HepG2 (cell line): ENCODE measurements around the gene CFL1. TPM values are rescaled to one million over a fixed set of nuclear protein-coding genes. Genes with fewer than 3 reads are reported as not detected.

Source experiments
- ATAC-seq: fragments of 200-7000 bp; cut with Tn5 transposase; 3 replicates; pipeline ENCODE4 v1.9.1; 2020; ENCODE audit warnings: mild to moderate bottlenecking, moderate library complexity
- BruUV-seq: library from RNA; stranded (reverse); fragments of 400-500 nt; replicated peaks from 2 replicates; lab custom pipeline; 2021; lab: Mats Ljungman, UMichigan
- CTCF ChIA-PET: fragments of 300-600 bp; formaldehyde crosslinking; extraction: SDS; loops from one replicate; lab custom pipeline; 2021; ENCODE audit warnings: low total read pairs, inconsistent platforms, low intra/inter-chr PET ratio; lab: Yijun Ruan, JAX
- POLR2A ChIA-PET: fragments of 350-600 bp; sonication (Branson Sonifier 250); formaldehyde crosslinking; loops from one replicate; lab custom pipeline; 2020; ENCODE audit warnings: antibody characterized with exemption, inconsistent platforms; lab: Yijun Ruan, JAX
- DNase-seq: peaks from one replicate; pipeline ENCODE4 v3.0.0-alpha.2; 2015; ENCODE audit warnings: low spot score
- FAIRE-seq: peaks from 3 replicates; lab custom pipeline; 2011; peaks lifted over from hg19 to GRCh38; lab: Jason Lieb, UNC
- H2AFZ ChIP-seq: one replicate; pipeline ENCODE4 v1.6.1; 2011; ENCODE audit warnings: low read length, inconsistent platforms
- H3K27ac ChIP-seq: fragments of 300-600 bp; 3 replicates; pipeline ENCODE4 v1.8.0; 2011; ENCODE audit warnings: mixed run types, mild to moderate bottlenecking, mixed read lengths, low read length, inconsistent platforms; ENCODE audit not compliant: insufficient read depth; ENCODE audit errors: extremely low read length
- H3K27me3 ChIP-seq, 2 experiments: fragments of 200-600 bp in 1 of 2; 2 replicates in 1 of 2; 3 replicates in 1 of 2; pipeline versions ENCODE4 v1.6.0 to v1.8.0; 2011; ENCODE audit warnings: low read length in 2 of 2, mild to moderate bottlenecking in 2 of 2, moderate library complexity in 2 of 2, inconsistent platforms in 1 of 2; ENCODE audit not compliant: insufficient read depth in 2 of 2, control insufficient read depth in 1 of 2
- H3K36me3 ChIP-seq, 2 experiments: fragments of 200-600 bp in 1 of 2; replicated peaks in 1 of 2; 2 replicates in 1 of 2; 3 replicates in 1 of 2; pipeline versions ENCODE4 v1.5.1 to v1.8.0; 2011; ENCODE audit warnings: low read length in 2 of 2, inconsistent platforms in 1 of 2; ENCODE audit not compliant: insufficient read depth in 2 of 2, control insufficient read depth in 1 of 2
- H3K4me1 ChIP-seq: 2 replicates; pipeline ENCODE4 v1.5.1; 2012; ENCODE audit warnings: low read length, inconsistent platforms; ENCODE audit not compliant: insufficient read depth
- H3K4me2 ChIP-seq: 2 replicates; pipeline ENCODE4 v1.6.0; 2011; ENCODE audit warnings: low read depth, low read length, inconsistent platforms
- H3K4me3 ChIP-seq, 3 experiments: fragments of 200-600 bp in 1 of 3; sonication (generic), shearing (Covaris generic) in 1 of 3; replicated peaks in 1 of 3; 2 replicates each; pipeline ENCODE4 v1.5.1; 2011 to 2016; ENCODE audit warnings: low read length in 3 of 3, inconsistent platforms in 2 of 3, low read depth in 2 of 3, mild to moderate bottlenecking in 2 of 3, control low read depth in 1 of 3, mixed read lengths in 1 of 3; ENCODE audit not compliant: insufficient read depth in 1 of 3
- H3K79me2 ChIP-seq: one replicate; pipeline ENCODE4 v1.6.1; 2011; ENCODE audit warnings: low read length, inconsistent platforms; ENCODE audit not compliant: insufficient read depth
- H3K9ac ChIP-seq: 2 replicates; pipeline ENCODE4 v1.6.0; 2011; ENCODE audit warnings: mild to moderate bottlenecking, low read depth, low read length, inconsistent platforms; ENCODE audit not compliant: insufficient read depth
- H3K9me3 ChIP-seq: 2 replicates; pipeline ENCODE4 v1.5.1; 2012; ENCODE audit warnings: mild to moderate bottlenecking, low read length
- H4K20me1 ChIP-seq: 2 replicates; pipeline ENCODE4 v1.6.0; 2011; ENCODE audit warnings: inconsistent platforms, mild to moderate bottlenecking, low read length, moderate library complexity; ENCODE audit not compliant: insufficient read depth
- ATF7 ChIP-seq, 2 experiments: fragments of 450-650 bp in 1 of 2; sonication (generic) in 1 of 2; formaldehyde crosslinking in 1 of 2; IDR thresholded peaks; 2 replicates each; pipeline versions ENCODE4 v1.4.0 to v1.6.1; 2016 to 2020; ENCODE audit warnings: antibody characterized with exemption in 1 of 2, mild to moderate bottlenecking in 1 of 2, missing genetic modification reagents in 1 of 2
- RAD51 ChIP-seq: fragments of 450-650 bp; IDR thresholded peaks from 2 replicates; pipeline ENCODE4 v1.6.1; 2016; ENCODE audit warnings: borderline replicate concordance
- THYN1 ChIP-seq: sonication (generic); formaldehyde crosslinking; IDR thresholded peaks from 2 replicates; pipeline ENCODE4 v1.8.1; 2023; ENCODE audit warnings: low read depth, mild to moderate bottlenecking, moderate library complexity, missing genetic modification reagents, borderline replicate concordance
- ZNF30 ChIP-seq: sonication (generic); formaldehyde crosslinking; IDR thresholded peaks from 2 replicates; pipeline ENCODE4 v1.5.0; 2020; ENCODE audit warnings: mild to moderate bottlenecking, missing genetic modification reagents
- ZNF652 ChIP-seq: IDR thresholded peaks from 2 replicates; pipeline ENCODE4 v1.6.1; 2016; ENCODE audit warnings: low read depth, borderline replicate concordance
- ZNF724P ChIP-seq: sonication (generic); formaldehyde crosslinking; IDR thresholded peaks from 2 replicates; pipeline ENCODE4 v1.8.0; 2022; ENCODE audit warnings: missing genetic modification reagents, borderline replicate concordance
- WGBS: methylation state at CpG from one replicate; pipeline ENCODE4 v1.1.6; 2017; ENCODE audit warnings: low lambda C conversion rate; 5-methylcytosine and 5-hydroxymethylcytosine counted together
- in situ Hi-C: cut with HindIII; loops from 2 replicates; pipeline ENCODE4 v1.10.0; 2017; ENCODE audit warnings: low pct_unique_long_range_greater_than_20kb; ENCODE audit not compliant: extremely low pct_ligation_motif_present
- intact Hi-C: fragments of 100-400 bp; cut with micrococcal nuclease; formaldehyde crosslinking; loops from one replicate; pipeline ENCODE4 v1.10.0; 2022; ENCODE audit not compliant: unreplicated experiment
- polyA plus RNA-seq, 8 experiments: library from polyadenylated mRNA; depleted of rRNA in 3 of 8; stranded (reverse) in 7 of 8; unstranded in 1 of 8; fragments of >200 nt; fragmentation: Illumina TruSeq in 4 of 8; extraction: Trizol in 4 of 8; gene quantifications; 2 replicates each; pipeline versions ENCODE4 v1.2.1 to v1.2.3, GENCODE V29; 2011 to 2016; ENCODE audit warnings: low read depth in 4 of 8, missing spikeins in 1 of 8, mixed read lengths in 1 of 8; ENCODE audit not compliant: insufficient read depth in 1 of 8
- total RNA-seq, 5 experiments: library from RNA; depleted of rRNA; stranded (reverse); fragments of >200 nt; fragmentation: Illumina TruSeq; extraction: Trizol; gene quantifications; 2 replicates each; pipeline ENCODE4 v1.2.3, GENCODE V29; 2016; ENCODE audit warnings: low read depth in 1 of 5
- TF ChIP-seq, protein P1 (sequence below): sonication (generic); formaldehyde crosslinking; conservative IDR thresholded peaks from 2 replicates; pipeline ENCODE4 v1.8.1; 2023; ENCODE audit warnings: missing genetic modification reagents

The CFL1 gene
- total and polyA plus RNA-seq, 2 of the 13 experiments (the other 11 are each of a cell fraction or from before 2014, with no cell fraction given) = 379 to 383 TPM

DNA sequence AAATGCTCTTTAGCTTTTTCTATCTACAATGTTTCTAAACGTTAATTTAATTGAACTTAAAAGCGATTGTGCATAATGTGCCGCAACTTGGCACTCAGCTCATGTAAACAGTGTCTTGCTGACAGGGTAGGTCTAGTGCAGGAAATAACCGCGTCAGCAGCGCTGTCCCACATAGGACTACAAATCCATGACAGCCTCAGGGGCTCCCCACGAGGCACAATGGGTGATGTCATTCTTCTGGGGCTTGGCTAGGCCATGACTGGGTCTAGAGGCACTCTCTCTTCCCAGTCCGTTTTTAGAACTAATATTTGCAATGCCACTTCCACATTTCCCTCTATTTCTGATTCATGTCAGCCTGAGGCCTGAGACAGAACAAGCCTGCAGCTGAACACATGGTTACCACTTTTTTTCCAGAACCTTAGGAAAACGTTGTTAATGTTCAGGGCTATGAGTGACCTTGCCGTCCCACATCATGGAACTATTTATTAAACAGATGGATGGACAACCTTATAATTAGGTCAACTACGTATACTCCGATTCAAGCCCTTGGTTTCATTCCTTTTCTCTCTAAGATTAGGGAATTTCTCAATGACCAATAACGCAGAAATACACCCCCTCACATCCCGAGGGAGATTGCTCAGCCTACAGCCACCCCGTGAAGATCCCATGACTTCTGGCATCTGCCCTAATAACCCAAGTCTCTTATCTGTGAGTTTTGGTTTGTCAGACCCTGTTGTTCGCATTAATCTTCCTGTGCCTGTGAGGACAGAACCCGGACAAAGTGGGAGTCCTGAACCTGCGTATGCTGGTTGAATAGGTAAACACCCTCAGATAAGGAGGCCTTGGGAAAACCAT, 43.6 kb downstream of the CFL1 start:
- H3K9me3 ChIP-seq = no peaks in the 10 kb centered on the region
- POLR2A ChIA-PET = no interaction called here
- H2AFZ ChIP-seq = no peak overlapping the region
- intact Hi-C loops = no loop called here
- BruUV-seq = no TSS peak
- no peaks in the 10 kb centered on the region for H3K79me2 ChIP-seq
- no peak for ATAC-seq
- no peaks in the 10 kb centered on the region for H4K20me1 ChIP-seq
- FAIRE-seq = no peak
- H3K9ac ChIP-seq = no peak overlapping the region
- no peak overlapping the region for H3K4me2 ChIP-seq
- no peak overlapping the region for H3K27ac ChIP-seq
- WGBS = 61% methylated on average over 17 of the region's 18 CpGs
- H3K4me3 ChIP-seq = no peak overlapping the region
- peaks cover 15% of the 10 kb centered on the region for H3K4me1 ChIP-seq
- CTCF ChIA-PET = no interaction called here
- peak; percentile 42; the same call in 1 of the 2 replicates for TF ChIP-seq ATF7 (IDR thresholded peaks at IDR 0.05)
- TF ChIP-seq ATF7 (CRISPR knock-in tag; IDR thresholded peaks at IDR 0.05) = no peak
- TF ChIP-seq THYN1 (CRISPR knock-in tag) = no peak
- H3K36me3 ChIP-seq = no peaks in the 10 kb centered on the region
- in situ Hi-C loops = loop anchor here (10.0 kb wide), 1 partner anchor 100 kb away; the partner anchor contains the start of gene KAT5
- peaks cover 3 to 37% of the 10 kb centered on the region in 2 experiments; a peak in 3 of 5 replicates for H3K27me3 ChIP-seq
- no peak for DNase-seq

GRCh38 chr11:65811764-65812475, 46.1 kb downstream of the CFL1 start:
- Histone ChIP-seq H3K9me3 (no peaks in the 10 kb centered on the region), H3K4me1 (peaks cover 4% of the 10 kb centered on the region), H3K4me3 (no peak overlapping the region), H3K36me3 (no peaks in the 10 kb centered on the region), H4K20me1 (no peaks in the 10 kb centered on the region), H3K4me2 (no peak overlapping the region), H3K27me3 (peaks cover 11 to 58% of the 10 kb centered on the region in 2 experiments; a peak in 4 of 5 replicates), H3K9ac (no peak overlapping the region), H2AFZ (no peak overlapping the region), H3K79me2 (no peaks in the 10 kb centered on the region), H3K27ac (no peak overlapping the region)
- in situ Hi-C loops = loop anchor here (10.0 kb wide), 1 partner anchor 97 kb away; the partner anchor contains the start of gene KAT5
- 40% methylated on average over 12 of the region's 19 CpGs for WGBS
- BruUV-seq = no TSS peak
- POLR2A ChIA-PET = interaction anchor here (0.7 kb wide), 1 partner anchor 83 kb away, joined by 3 read pairs; no protein-coding TSS in a partner anchor
- ATAC-seq (peak; percentile 34; the same call in 1 of the 3 replicates), DNase-seq (no peak), FAIRE-seq (no peak)
- intact Hi-C loops = no loop called here
- CTCF ChIA-PET = no interaction called here
- TF ChIP-seq ZNF30 (CRISPR knock-in tag) (no peak), RAD51 (no peak), ZNF724P (CRISPR knock-in tag) (no peak), ZNF652 (CRISPR knock-in tag) (0 out of 2 replicates have a peak, but pooled peaks have one; percentile 12)
- TF ChIP-seq, protein P1, sequence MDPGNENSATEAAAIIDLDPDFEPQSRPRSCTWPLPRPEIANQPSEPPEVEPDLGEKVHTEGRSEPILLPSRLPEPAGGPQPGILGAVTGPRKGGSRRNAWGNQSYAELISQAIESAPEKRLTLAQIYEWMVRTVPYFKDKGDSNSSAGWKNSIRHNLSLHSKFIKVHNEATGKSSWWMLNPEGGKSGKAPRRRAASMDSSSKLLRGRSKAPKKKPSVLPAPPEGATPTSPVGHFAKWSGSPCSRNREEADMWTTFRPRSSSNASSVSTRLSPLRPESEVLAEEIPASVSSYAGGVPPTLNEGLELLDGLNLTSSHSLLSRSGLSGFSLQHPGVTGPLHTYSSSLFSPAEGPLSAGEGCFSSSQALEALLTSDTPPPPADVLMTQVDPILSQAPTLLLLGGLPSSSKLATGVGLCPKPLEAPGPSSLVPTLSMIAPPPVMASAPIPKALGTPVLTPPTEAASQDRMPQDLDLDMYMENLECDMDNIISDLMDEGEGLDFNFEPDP (CRISPR knock-in tag) = no peak
